SK-N-SH treated with all-trans-retinoic acid at 6 μM for 48 hours (cell line): ENCODE data around the gene DNASE1L2.

Experiments used
- ATAC-seq: fragments of 200-7000 bp; cut with Tn5 transposase; 3 replicates; pipeline ENCODE4 v1.9.1; 2020; ENCODE audit warnings: mild to moderate bottlenecking, moderate library complexity
- ARNTL ChIP-seq: fragments of 450-650 bp; formaldehyde crosslinking; IDR thresholded peaks from 2 replicates; pipeline ENCODE4 v1.5.0; 2020; ENCODE audit warnings: low read depth, mild to moderate bottlenecking, moderate library complexity, borderline replicate concordance
- BACH2 ChIP-seq: fragments of 250-450 bp; sonication (Bioruptor Pico); IDR thresholded peaks from 2 replicates; pipeline ENCODE4 v1.9.0; 2021; ENCODE audit warnings: mild to moderate bottlenecking, borderline replicate concordance
- CSDC2 ChIP-seq: fragments of 250-450 bp; sonication (Bioruptor Pico); IDR thresholded peaks from 2 replicates; pipeline ENCODE4 v1.5.0; 2020; ENCODE audit warnings: mild to moderate bottlenecking, moderate library complexity
- ESRRG ChIP-seq: fragments of 250-450 bp; sonication (Bioruptor Pico); IDR thresholded peaks from 2 replicates; pipeline ENCODE4 v1.6.1; 2021; ENCODE audit warnings: mild to moderate bottlenecking
- GLIS3 ChIP-seq: fragments of 250-450 bp; sonication (Bioruptor Pico); IDR thresholded peaks from 2 replicates; pipeline ENCODE4 v1.5.0; 2020; ENCODE audit warnings: mild to moderate bottlenecking, moderate library complexity
- PATZ1 ChIP-seq: fragments of 250-450 bp; sonication (Bioruptor Pico); IDR thresholded peaks from 2 replicates; pipeline ENCODE4 v1.8.0; 2020; ENCODE audit warnings: mild to moderate bottlenecking, moderate library complexity, borderline replicate concordance
- PPARA ChIP-seq: fragments of 250-450 bp; sonication (Bioruptor Pico); IDR thresholded peaks from 2 replicates; pipeline ENCODE4 v1.5.0; 2020; ENCODE audit warnings: mild to moderate bottlenecking, borderline replicate concordance
- RARB ChIP-seq: fragments of 250-450 bp; sonication (Bioruptor Pico); IDR thresholded peaks from 2 replicates; pipeline ENCODE4 v1.8.0; 2021; ENCODE audit warnings: mild to moderate bottlenecking, moderate library complexity
- TCF4 ChIP-seq: fragments of 250-450 bp; sonication (Bioruptor Pico); IDR thresholded peaks from 2 replicates; pipeline ENCODE4 v1.8.0; 2021; ENCODE audit warnings: mild to moderate bottlenecking, moderate library complexity, borderline replicate concordance
- TOX ChIP-seq: fragments of 250-450 bp; sonication (Bioruptor Pico); IDR thresholded peaks from 2 replicates; pipeline ENCODE4 v1.8.0; 2021; ENCODE audit warnings: mild to moderate bottlenecking, moderate library complexity, borderline replicate concordance
- ZC3H10 ChIP-seq: fragments of 250-450 bp; sonication (Bioruptor Pico); IDR thresholded peaks from 2 replicates; pipeline ENCODE4 v1.5.1; 2021; ENCODE audit warnings: mild to moderate bottlenecking, moderate library complexity
- ZFP30 ChIP-seq: fragments of 450-650 bp; formaldehyde crosslinking; IDR thresholded peaks from 2 replicates; pipeline ENCODE4 v1.5.0; 2022; ENCODE audit warnings: mild to moderate bottlenecking, moderate library complexity
- ZNF565 ChIP-seq: fragments of 450-650 bp; formaldehyde crosslinking; conservative IDR thresholded peaks from 2 replicates; pipeline ENCODE4 v1.5.0; 2020; ENCODE audit warnings: low read depth, mild to moderate bottlenecking, moderate library complexity
- ZNF70 ChIP-seq: fragments of 450-650 bp; formaldehyde crosslinking; IDR thresholded peaks from 2 replicates; pipeline ENCODE4 v1.5.0; 2020; ENCODE audit warnings: mild to moderate bottlenecking, moderate library complexity
- TF ChIP-seq, protein P1 (sequence below): fragments of 250-450 bp; sonication (Bioruptor Pico); IDR thresholded peaks from 2 replicates; pipeline ENCODE4 v1.5.1; 2020; ENCODE audit warnings: low read depth, mild to moderate bottlenecking, moderate library complexity
- TF ChIP-seq, protein P2 (sequence below): fragments of 250-450 bp; sonication (Bioruptor Pico); IDR thresholded peaks from 2 replicates; pipeline ENCODE4 v1.8.0; 2021; ENCODE audit warnings: low read depth, mild to moderate bottlenecking, moderate library complexity, borderline replicate concordance
- TF ChIP-seq, protein P3 (sequence below): fragments of 250-450 bp; sonication (Bioruptor Pico); IDR thresholded peaks from 2 replicates; pipeline ENCODE4 v1.5.0; 2020; ENCODE audit warnings: mild to moderate bottlenecking, moderate library complexity

Gene DNASE1L2

GRCh38 chr16:2285731-2286191, 49.5 kb downstream of the DNASE1L2 start:
- TF ChIP-seq RARB (CRISPR knock-in tag) (no peak), TOX (CRISPR knock-in tag) (no peak), PPARA (CRISPR knock-in tag) (no peak), ZFP30 (CRISPR knock-in tag) (no peak), ZNF70 (CRISPR knock-in tag) (no peak), ZNF565 (CRISPR knock-in tag) (no peak), TCF4 (no peak), PATZ1 (CRISPR knock-in tag) (no peak), BACH2 (CRISPR knock-in tag) (no peak), ESRRG (CRISPR knock-in tag) (no peak)
- TF ChIP-seq, protein P1, sequence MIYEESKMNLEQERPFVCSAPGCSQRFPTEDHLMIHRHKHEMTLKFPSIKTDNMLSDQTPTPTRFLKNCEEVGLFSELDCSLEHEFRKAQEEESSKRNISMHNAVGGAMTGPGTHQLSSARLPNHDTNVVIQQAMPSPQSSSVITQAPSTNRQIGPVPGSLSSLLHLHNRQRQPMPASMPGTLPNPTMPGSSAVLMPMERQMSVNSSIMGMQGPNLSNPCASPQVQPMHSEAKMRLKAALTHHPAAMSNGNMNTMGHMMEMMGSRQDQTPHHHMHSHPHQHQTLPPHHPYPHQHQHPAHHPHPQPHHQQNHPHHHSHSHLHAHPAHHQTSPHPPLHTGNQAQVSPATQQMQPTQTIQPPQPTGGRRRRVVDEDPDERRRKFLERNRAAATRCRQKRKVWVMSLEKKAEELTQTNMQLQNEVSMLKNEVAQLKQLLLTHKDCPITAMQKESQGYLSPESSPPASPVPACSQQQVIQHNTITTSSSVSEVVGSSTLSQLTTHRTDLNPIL (CRISPR knock-in tag): no peak
- TF ChIP-seq, protein P2, sequence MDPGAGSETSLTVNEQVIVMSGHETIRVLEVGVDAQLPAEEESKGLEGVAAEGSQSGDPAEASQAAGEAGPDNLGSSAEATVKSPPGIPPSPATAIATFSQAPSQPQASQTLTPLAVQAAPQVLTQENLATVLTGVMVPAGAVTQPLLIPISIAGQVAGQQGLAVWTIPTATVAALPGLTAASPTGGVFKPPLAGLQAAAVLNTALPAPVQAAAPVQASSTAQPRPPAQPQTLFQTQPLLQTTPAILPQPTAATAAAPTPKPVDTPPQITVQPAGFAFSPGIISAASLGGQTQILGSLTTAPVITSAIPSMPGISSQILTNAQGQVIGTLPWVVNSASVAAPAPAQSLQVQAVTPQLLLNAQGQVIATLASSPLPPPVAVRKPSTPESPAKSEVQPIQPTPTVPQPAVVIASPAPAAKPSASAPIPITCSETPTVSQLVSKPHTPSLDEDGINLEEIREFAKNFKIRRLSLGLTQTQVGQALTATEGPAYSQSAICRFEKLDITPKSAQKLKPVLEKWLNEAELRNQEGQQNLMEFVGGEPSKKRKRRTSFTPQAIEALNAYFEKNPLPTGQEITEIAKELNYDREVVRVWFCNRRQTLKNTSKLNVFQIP (CRISPR knock-in tag): no peak
- no peak for ATAC-seq

DNA sequence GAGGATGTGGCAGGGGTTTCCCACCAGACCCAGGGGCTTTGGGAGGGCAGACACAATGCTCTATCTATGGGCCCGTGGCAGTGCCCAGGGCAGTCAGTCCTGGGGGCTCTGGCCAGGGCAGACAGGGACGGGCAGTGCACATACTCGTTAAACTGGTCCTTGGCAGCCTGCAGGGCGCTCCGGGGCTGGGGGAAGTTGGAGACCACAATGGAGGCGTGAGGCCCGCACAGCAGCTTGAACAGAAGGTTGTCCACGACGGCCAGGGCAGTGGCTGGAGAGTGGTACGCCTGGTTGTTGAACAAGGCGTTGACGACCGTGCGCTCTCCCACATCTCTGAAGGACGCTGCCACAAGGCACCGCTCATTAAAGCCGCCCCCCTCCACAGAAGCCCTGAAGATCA, 50.3 kb downstream of the DNASE1L2 start:
- no peak for ATAC-seq
- TF ChIP-seq, protein P3, sequence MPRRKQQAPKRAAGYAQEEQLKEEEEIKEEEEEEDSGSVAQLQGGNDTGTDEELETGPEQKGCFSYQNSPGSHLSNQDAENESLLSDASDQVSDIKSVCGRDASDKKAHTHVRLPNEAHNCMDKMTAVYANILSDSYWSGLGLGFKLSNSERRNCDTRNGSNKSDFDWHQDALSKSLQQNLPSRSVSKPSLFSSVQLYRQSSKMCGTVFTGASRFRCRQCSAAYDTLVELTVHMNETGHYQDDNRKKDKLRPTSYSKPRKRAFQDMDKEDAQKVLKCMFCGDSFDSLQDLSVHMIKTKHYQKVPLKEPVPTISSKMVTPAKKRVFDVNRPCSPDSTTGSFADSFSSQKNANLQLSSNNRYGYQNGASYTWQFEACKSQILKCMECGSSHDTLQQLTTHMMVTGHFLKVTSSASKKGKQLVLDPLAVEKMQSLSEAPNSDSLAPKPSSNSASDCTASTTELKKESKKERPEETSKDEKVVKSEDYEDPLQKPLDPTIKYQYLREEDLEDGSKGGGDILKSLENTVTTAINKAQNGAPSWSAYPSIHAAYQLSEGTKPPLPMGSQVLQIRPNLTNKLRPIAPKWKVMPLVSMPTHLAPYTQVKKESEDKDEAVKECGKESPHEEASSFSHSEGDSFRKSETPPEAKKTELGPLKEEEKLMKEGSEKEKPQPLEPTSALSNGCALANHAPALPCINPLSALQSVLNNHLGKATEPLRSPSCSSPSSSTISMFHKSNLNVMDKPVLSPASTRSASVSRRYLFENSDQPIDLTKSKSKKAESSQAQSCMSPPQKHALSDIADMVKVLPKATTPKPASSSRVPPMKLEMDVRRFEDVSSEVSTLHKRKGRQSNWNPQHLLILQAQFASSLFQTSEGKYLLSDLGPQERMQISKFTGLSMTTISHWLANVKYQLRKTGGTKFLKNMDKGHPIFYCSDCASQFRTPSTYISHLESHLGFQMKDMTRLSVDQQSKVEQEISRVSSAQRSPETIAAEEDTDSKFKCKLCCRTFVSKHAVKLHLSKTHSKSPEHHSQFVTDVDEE (CRISPR knock-in tag): no peak
- TF ChIP-seq ZFP30 (CRISPR knock-in tag) (no peak), ARNTL (CRISPR knock-in tag) (no peak), ZC3H10 (CRISPR knock-in tag) (no peak), CSDC2 (CRISPR knock-in tag) (no peak), PPARA (CRISPR knock-in tag) (no peak)
- TF ChIP-seq, protein P1 (CRISPR knock-in tag): no peak
- TF ChIP-seq, protein P2 (CRISPR knock-in tag): no peak

- no peak for ATAC-seq
- TF ChIP-seq, protein P3 (CRISPR knock-in tag): no peak
- TF ChIP-seq BACH2 (CRISPR knock-in tag): no peak
- TF ChIP-seq TOX (CRISPR knock-in tag): no peak
- no peak for TF ChIP-seq ESRRG (CRISPR knock-in tag)
- no peak for TF ChIP-seq TCF4
- TF ChIP-seq, protein P1 (CRISPR knock-in tag): no peak
- TF ChIP-seq GLIS3 (CRISPR knock-in tag): no peak
- no peak for TF ChIP-seq ARNTL (CRISPR knock-in tag)
- TF ChIP-seq CSDC2 (CRISPR knock-in tag): no peak
- no peak for TF ChIP-seq ZNF565 (CRISPR knock-in tag)
These were observed 51.8 kb downstream of the DNASE1L2 start for GRCh38 chr16:2287916-2288547.
